GM20431 (cell line): ENCODE data around the gene SYMPK.

Experiments used
- in situ Hi-C: fragments of 300-500 bp; cut with MseI, MboI; formaldehyde crosslinking; loops from one replicate; pipeline ENCODE4 v1.15.0; 2020; ENCODE audit warnings: low sequenced_read_pairs; ENCODE audit not compliant: unreplicated experiment

The SYMPK gene

DNA sequence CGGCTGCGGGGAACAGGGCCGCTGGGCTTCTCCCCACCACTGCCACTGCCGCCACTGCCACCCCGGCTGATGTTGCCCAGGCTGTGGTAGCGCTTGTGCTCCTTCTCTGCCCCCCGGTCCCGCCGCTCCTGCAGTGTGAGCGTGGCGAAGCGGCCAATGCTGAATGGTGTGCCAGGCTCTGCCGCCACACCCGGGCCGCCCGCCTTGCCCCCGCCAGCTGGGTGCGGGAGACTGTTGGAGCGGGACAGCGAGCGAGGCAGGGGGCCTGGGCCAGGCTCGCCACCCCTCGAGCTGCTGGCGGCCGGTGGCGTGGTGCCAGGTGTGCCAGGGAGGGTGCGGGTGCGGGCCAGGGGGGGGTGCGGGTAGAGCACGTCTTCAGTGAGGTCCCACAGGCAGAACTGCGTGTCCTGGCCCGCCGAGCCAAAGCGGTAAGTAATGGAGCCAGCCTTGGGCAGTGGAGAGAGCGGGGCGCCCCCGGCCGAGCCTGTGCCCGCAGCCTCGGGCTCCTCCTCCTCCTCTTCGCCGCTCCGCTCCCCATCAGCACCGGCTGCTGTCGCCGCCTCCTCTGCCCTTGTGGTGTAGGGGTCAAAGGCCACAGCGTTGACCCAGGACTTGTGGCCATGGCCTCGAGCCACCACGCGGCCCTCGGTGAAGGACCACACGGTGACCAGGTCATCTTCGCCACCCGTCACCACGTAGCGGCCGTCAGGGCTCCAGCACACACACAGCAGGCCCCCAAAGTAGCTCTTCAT, 77.0 kb downstream of the SYMPK start:
- in situ Hi-C loops: no loop called here

DNA sequence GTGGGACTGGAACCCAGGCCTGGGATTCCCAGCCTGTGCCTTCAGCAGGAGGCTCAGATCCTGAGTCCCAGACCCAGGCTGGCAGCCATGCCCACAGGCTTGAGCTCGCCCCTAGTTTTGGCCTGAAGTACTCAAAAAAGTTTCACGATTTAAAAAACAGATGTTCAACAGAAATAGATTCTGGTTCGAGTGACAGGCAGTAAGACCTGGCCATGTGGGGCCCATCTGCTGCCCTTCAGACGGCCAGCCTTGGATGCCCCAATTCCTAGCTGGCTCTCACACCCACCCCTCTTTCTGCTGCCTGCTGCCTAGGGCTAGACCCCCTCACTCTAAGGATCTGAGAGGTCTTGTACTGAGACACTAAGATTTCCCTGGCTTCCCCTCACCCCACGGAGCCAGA, 77.8 kb downstream of the SYMPK start:
- in situ Hi-C loops: no loop called here

DNA sequence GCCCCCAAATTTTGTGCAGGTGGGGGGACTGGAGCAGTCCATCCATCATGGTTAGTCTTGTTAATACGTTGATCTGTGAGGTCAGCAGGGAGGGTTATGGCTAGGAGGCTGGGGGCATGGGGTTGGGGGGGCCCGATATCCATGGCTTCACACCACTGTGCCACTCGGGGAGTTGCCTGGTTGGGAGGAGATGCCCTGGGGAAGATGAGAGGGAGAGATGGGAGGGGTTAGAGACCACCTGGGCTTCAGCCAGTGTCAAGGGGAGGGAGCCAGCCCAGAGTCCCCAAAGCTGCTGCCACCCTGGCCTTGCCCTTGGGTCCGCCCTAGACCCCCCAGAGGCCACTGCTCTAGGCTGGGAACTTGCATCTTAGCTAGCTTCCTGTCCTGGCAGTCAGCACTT, 78.9 kb downstream of the SYMPK start:
- in situ Hi-C loops: no loop called here

DNA sequence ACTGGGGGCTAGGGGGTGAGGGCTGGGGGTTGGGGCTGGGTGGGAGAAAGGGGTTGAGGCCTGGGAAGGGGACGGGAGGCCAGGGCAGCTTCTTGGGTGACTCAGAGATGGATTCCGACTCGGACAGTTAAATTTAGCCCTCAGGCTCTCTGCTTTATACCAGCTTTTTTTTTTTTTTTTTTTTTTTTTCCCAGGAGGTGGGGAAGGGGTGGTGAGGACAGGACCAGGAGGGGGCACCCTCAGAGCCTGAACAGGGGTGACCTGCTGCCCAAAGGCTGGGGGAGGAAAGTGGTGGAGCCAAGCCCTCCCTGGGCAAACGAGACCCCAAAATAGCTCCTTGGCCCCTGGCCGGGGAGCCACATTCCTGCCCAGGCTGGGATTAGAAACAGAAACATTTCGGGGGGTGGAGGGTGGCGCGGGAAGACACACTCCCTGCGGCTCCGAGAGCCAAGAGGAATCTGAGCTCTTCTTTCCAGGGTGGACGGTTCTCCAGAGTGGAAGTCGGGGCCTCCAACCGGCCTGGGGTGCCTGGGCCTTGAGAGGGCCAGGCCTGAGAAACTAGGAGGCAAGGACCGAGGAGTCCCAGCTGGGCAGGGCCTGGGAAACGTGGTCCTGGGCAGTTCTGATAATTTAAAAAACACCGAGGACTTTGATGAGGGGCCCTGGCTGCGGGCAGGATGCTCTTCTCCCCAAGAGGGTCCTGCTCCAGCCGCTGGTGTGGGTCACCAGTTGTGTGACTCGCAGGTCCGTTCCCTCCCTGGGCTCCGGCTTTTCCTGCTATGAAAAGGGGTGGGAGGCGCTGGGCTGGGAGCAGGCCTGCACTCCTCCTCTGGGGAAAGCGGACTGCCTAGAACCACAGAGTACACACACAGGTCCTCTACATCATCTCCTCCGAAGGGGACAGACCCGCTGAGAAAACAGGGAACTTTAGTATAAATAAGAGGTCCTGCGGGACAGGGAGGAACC, 79.8 kb downstream of the SYMPK start:
- in situ Hi-C loops: no loop called here

DNA sequence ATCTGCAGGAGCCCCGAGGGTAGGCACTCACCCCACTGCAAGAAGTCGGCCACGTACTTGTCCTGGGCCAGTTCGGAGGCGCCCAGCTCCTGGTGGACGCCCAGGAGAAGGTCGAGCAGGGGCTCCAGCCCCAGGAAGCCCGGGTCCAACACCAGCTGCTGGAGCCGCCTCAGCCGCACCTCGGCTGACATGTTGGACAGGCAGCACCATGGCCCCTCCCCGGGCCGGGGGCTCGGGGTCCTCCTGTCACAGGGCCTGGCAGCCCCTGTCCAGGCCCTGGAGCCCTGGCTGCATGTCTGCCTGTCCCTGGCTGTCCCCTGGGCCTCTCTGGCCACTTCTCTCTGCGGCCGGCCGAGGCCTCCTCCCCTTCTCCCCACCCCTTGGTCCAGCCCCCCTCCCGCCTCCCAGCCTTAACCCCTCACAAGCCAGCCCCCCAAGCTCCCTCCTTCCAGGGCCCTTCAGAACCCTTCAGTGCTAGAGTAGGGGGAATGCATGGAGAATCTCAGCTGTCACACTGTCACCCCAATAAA, 80.7 kb downstream of the SYMPK start, which contains the start of gene DMPK:
Gene DMPK, minus strand, starts transcription at position 329 of the 530 bp plus-strand sequence. Its CDS starts 138 bp downstream, at position 191.
- in situ Hi-C loops: no loop called here

DNA sequence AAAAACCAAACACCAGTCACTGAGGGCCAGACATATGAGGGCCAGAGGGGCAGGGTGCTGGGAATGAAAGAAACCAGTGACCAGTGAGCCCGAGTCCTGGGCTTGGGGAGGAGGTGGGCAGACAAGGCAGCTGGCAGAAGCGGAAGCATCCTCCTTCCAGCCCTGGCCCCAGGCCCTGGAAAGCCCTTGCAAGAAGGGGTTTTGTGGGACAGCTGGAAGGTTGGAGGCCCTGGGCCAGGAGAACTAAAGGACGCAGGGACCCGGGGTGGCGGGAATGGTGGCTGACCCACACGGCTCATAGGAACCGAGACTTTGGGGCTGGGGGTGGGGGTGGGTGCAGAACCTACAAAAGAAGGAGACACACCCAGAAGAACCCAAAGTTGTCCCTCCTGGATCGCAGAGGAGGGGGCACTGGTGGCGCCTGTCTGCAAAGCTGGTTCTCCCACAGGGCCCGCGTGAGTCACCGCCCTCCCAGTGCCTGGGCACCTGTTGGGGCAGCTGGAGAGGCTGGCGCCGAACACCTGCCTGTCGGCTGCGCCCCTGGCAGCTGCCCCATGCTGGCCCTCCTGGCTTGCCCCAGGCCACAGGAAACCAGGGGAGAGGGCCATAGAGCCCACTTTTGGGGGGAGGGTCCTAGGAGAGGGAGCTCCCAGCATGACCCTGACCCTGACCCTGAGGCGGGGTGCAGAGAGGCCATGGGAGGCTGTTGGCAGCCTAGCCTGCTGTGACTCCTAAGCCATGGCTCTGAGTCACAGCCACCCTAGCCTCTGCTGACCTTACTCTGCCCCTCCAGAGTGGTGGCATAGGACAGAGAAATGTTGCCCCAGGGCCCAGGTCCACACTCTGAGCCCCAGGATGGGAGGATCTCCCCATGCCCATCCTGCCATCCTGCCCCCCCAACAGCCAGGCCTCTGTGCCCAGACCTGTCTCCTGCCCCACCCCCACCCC, 81.5 kb downstream of the SYMPK start:
- in situ Hi-C loops: no loop called here

DNA sequence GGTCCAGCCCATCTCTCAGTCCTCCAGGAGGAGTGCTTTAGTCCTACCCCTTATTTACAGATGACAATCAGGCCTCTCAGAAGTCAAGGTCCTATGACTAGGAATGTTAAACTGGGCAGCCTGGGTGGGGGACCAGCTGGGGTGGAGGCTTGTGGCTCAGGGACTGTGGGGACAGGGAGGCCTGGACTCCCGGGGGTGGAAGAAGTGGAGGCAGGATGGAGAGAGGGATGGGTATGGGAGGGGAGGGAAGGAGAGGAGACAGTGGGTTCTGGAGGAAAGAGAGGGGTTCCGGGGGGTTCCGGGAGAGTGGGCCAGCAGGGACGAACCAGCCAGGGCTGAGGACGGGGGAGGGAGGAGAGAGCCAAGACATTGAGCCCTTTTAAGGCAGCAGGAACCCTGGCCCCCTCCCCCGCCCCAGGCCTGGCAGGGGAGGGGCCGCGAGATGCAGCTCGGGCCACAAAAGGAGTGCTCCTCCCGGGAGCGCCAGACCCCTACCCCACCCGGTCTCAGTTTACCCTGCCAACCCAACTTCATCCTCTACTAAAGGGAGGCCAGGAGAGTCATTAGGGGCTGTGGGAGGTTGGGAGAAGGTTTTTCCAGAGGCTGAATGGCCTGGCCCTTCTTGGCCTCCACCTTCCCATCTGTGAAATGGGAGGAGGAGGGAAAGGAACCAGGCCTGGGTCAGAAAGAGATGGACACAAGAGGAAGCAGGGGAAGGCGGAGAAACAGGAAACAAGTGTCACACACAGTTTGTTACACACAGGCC, 82.3 kb downstream of the SYMPK start:
- in situ Hi-C loops: no loop called here

DNA sequence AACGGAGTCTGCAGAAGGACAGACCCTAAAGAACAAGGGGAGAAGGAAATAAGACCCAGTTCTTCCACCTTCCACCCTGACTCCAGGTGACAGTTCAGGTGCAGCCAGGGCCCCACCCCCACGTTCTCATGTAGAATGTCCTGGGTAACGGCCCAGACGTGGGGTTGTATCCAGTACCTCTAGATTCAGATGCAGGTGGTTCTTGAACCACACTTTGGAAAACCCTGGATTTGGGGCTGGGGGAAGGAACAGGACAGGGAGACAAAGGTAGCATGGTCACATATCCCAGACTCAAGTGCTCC, 82.8 kb downstream of the SYMPK start:
- in situ Hi-C loops: no loop called here

DNA sequence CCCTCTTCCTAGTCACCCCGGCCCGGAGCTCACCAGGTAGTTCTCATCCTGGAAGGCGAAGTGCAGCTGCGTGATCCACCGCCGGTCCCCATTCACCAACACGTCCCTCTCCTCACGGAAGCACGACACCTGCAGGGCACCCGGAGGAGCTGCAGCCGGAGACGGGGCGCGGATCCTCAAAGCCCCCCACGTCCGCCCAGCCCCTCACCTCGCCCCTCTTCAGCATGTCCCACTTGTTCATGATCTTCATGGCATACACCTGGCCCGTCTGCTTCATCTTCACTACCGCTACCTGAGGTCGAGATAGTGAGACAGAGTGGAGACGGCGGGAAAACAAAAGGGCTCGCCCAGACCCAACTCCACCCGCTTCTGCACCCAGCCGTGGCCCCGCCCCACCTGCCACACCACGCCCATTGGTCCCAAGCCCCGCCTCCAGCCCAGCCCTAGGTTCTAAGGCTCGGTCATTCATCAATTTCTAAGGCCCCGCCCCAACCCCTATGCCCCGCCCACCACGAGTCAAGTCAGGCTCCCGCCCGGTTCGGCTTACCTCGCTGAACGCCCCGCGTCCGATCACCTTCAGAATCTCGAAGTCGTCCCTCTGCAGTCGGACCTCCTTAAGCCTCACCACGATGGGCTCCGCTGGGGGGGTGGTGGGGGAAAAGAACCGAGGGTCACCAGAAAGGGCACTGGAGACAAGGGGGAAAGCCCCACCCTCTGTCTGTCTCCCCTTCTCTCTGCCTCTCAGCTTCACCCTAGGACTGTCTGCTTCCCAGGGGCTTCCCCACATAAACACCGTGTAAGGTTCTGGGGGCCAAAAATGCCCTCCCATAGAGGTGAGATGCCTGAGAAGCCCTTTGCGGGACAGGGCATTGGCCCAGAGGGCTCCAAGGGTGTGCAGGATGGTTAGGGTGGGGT, 83.5 kb downstream of the SYMPK start:
- in situ Hi-C loops: no loop called here

DNA sequence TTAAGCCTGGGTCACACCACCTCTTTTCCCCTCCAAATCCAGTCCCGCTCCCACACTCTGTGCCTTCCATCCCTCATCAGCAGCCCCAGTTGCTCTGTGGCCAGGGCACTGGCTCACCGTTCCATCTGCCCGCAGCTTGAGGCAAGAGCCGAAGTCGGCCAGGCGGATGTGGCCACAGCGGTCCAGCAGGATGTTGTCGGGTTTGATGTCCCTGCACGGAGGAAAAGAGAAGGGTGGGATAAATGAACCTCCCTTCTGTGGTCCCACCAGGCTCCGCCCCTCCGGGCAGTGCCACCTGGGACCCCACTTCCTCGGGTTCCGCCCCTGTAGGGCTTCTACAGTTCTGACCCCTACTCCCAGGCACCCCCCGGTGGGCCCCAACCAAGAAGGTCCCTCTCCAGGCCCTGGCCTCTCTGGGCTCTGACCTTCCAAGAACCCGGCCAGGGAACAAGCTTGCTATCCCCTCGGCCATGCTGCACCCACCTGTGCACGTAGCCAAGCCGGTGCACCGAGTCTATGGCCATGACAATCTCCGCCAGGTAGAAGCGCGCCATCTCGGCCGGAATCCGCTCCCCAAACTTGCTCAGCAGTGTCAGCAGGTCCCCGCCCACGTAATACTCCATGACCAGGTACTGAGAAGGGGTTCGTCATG, 84.8 kb downstream of the SYMPK start:
- in situ Hi-C loops: no loop called here

DNA sequence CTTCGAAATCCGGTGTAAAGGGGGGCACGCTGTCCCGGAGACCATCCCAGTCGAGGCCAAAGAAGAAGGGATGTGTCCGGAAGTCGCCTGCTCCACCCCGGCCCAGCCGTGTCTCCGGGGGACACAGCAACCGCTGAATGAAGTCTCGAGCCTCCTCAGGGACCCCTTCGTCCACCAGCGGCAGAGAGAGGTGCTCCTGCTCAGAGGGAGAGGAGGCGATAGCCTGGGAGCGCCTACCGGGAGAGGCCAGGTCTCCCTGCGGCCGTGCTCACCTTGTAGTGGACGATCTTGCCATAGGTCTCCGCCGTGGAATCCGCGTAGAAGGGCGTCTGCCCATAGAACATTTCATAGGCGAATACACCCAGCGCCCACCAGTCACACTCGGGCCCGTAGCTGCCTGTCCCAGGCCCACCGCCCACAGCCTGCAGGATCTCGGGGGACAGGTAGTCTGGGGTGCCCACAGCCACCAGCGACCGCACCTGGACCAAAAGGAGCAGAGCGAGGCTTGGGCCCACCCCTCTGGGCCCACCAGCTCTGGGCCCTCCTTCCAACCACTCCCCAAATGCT, 85.5 kb downstream of the SYMPK start:
- in situ Hi-C loops: no loop called here

DNA sequence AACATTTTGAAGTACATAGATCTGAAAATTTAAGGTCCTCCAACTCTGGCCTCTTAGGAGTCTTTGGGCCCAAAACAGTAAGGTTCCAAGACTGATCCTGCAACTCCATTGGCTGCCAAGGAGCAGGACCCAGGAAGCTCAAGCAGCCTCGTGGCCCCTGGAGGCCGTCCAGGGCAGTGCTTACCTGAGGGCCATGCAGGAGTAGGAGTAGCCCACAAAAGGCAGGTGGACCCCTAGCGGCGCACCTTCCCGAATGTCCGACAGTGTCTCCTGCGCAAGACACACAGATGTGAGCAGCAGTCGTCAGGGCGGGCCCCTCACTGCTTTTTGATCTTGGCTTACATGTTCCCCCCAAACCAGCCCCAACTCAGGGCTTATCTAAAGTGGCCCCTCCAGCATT, 88.2 kb downstream of the SYMPK start:
- in situ Hi-C loops: no loop called here

DNA sequence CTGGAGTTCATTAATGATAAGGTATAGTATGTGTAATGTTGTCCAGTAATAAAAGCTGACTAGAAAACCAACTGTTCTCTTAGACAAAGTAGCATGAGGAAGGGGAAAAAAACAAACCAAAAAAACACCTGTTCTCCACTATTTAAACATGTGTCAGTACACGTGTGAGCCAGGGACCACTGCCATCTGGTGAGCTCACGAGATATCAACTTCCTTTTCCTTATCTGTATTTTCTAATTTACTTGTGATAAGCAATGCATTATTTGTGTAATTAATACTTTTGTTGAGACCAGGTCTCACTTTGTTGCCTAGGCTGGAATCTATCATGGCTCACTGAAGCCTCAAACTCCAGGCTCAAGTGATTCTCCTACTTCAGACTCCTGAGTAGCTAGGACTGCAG, 89.6 kb downstream of the SYMPK start:
- in situ Hi-C loops: no loop called here

DNA sequence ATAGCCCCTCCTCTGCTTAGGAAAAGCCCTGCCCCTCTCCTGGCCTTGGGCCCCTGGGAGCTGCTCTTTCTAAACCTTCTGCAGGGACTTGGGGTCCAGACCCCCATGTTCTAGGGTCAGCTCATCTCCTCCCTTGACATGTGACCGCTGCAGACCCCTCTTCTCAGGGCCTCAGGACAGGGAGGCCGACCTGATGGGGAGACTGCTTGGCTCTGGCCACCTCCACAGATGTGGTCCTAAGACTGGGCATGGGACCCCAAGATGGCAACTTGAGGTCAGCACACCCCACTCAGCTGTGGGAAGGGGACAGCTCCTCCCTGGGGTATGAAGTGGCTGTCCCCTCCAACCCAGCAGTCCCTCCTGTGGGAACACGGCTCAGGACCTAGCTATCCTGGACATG, 90.0 kb downstream of the SYMPK start:
- in situ Hi-C loops: no loop called here

DNA sequence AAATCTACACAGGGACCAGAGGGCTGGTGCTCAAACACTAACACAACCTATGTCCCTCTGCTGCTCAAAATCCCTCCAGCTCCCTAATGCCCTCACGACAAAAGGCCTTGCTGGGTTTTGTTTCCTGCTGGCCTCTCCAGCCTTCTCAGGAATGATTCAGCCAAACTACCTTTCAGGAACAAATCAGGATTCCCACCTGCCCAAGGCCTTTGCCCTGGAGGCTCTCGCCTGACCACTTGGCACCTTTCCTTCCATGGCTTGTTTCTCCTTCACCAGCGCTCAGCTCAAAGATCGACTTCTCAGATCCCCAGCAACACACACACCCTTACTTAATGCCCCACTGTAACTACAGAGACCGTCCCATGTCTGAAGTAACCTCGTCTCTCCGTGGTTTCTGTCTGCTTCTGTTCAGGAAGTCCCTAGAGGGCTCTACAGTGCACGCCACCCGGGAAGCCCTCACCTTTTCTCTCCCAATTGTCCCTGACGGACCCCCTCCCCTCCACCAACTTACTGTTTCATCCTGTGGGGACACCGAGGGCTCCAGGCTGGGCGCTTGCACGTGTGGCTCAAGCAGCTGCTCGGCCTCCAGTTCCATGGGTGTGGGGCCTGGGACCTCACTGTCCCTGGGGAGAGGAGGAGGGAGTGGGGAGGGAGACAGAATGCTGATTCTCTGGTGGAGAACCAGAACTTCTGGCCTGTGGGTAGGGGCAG, 90.7 kb downstream of the SYMPK start:
- in situ Hi-C loops: no loop called here

DNA sequence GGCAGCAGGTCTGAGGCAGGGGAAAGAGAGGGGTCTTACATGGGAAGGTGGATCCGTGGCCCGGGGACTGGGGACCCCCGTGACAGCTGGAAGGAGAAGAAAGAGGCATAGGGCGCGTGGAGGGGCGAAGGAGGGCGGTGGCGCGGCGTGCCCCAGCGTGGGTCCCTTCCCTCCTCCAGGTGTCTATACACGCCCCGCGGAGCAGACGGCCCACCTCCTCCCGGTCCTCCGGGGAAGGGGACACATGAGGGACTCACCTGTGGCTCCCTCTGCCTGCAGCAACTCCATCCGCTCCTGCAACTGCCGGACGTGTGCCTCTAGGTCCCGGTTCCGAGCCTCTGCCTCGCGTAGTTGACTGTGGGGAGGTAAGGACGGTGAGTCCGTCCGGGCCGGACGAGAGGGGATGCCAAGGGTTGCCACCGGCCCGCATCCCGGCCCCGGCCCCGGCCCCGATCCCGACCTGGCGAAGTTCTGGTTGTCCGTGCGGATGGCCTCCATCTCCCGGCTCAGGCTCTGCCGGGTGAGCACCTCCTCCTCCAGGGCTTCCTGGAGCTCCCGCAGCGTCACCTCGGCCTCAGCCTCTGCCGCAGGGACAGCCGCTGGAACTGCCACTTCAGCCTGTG, 91.5 kb downstream of the SYMPK start:
- in situ Hi-C loops: no loop called here
